HG02763 (cell line): Measurements from ENCODE around the gene TAGAP.

ENCODE experiments used
- ATAC-seq: cut with Tn5 transposase; IDR thresholded peaks from one replicate; pipeline ENCODE4 v1.9.1; 2021; ENCODE audit warnings: mild to moderate bottlenecking, moderate library complexity; ENCODE audit not compliant: unreplicated experiment

TAGAP gene

GRCh38 chr6:159071843-159072769 lies 27.3 kb upstream of the TAGAP start:
- no peak for ATAC-seq

- no peak for ATAC-seq
Measured at GRCh38 chr6:159068904-159069578, 24.2 kb upstream of the TAGAP start.

GRCh38 chr6:159067334-159067733 lies 22.5 kb upstream of the TAGAP start:
- ATAC-seq = no peak

GRCh38 chr6:159066483-159066882 lies 21.7 kb upstream of the TAGAP start:
- ATAC-seq = no peak

- ATAC-seq = no peak
Measured at GRCh38 chr6:159065759-159066329, 21.1 kb upstream of the TAGAP start.

GRCh38 chr6:159065091-159065490 lies 20.3 kb upstream of the TAGAP start:
- no peak for ATAC-seq

GRCh38 chr6:159064477-159064876 lies 19.7 kb upstream of the TAGAP start:
- ATAC-seq = no peak

GRCh38 chr6:159063549-159063948 lies 18.8 kb upstream of the TAGAP start:
- no peak for ATAC-seq

- no peak for ATAC-seq
Measured at GRCh38 chr6:159062976-159063375, 18.2 kb upstream of the TAGAP start.

GRCh38 chr6:159062564-159062945 lies 17.8 kb upstream of the TAGAP start:
- no peak for ATAC-seq

- ATAC-seq = no peak
Measured at GRCh38 chr6:159061805-159062563, 17.2 kb upstream of the TAGAP start.

GRCh38 chr6:159061146-159061545 lies 16.4 kb upstream of the TAGAP start:
- no peak for ATAC-seq

GRCh38 chr6:159059885-159060506 lies 15.2 kb upstream of the TAGAP start:
- ATAC-seq = no peak

- no peak for ATAC-seq
Measured at GRCh38 chr6:159059141-159059540, 14.3 kb upstream of the TAGAP start.

- ATAC-seq = no peak
Measured at GRCh38 chr6:159056899-159057298, 12.1 kb upstream of the TAGAP start.

- no peak for ATAC-seq
Measured at GRCh38 chr6:159056432-159056831, 11.6 kb upstream of the TAGAP start.

GRCh38 chr6:159056003-159056402 lies 11.2 kb upstream of the TAGAP start:
- no peak for ATAC-seq

GRCh38 chr6:159053781-159054398 lies 9.1 kb upstream of the TAGAP start:
- ATAC-seq = no peak

GRCh38 chr6:159052720-159053119 lies 7.9 kb upstream of the TAGAP start:
- no peak for ATAC-seq
